Mucosa of descending colon (tissue), 3 donors: ENCODE results near the gene CYP1A2. TPM values are rescaled to one million over a fixed set of nuclear protein-coding genes. Genes with fewer than 3 reads are reported as not detected.

Experiments used
- ATAC-seq: fragments of 200-7000 bp; cut with Tn5 transposase; one replicate; pipeline ENCODE4 v1.9.1; 2020; ENCODE audit warnings: mild to moderate bottlenecking, moderate library complexity
- DNase-seq, 3 donors: peaks; one replicate each; pipeline ENCODE4 v3.0.0-alpha.2; 2020
- H3K36me3 ChIP-seq: fragments of 200-600 bp; one replicate; pipeline ENCODE4 v1.8.0; 2021; ENCODE audit warnings: low read depth, mild to moderate bottlenecking
- H3K4me1 ChIP-seq: fragments of 200-600 bp; one replicate; pipeline ENCODE4 v1.8.0; 2021; ENCODE audit warnings: low read depth, mild to moderate bottlenecking
- H3K4me3 ChIP-seq: fragments of 200-600 bp; one replicate; pipeline ENCODE4 v1.8.0; 2021; ENCODE audit warnings: mild to moderate bottlenecking
- H3K9me3 ChIP-seq: fragments of 200-600 bp; one replicate; pipeline ENCODE4 v1.8.0; 2021; ENCODE audit warnings: mild to moderate bottlenecking
- CTCF ChIP-seq: fragments of 200-600 bp; IDR thresholded peaks from one replicate; pipeline ENCODE4 v1.8.0; 2022; ENCODE audit warnings: antibody characterized with exemption, mild to moderate bottlenecking
- intact Hi-C, 2 donors: fragments of 100-400 bp; cut with DNase I in 1 of 2; cut with micrococcal nuclease in 1 of 2; formaldehyde crosslinking; loops; one replicate each; pipeline versions ENCODE4 v1.11.0 to v1.11.1; 2022; cut with DNase I, micrococcal nuclease
- long read RNA-seq, 2 donors: library from polyadenylated mRNA; unstranded; transcript quantifications; one replicate each; pipeline ENCODE4 v2.0.0, GENCODE V29; 2019 to 2021
- total RNA-seq, 3 donors: library from RNA; stranded (reverse); fragmentation: NEBNext Ultra II Directional in 2 of 3; extraction: Animal tissue kit (Norgen Biotek cat#: 25700) in 2 of 3; gene quantifications; one replicate each; pipeline versions ENCODE4 v1.2.1 to v1.2.4, GENCODE V29; 2021 to 2023
- donor health status: DM: no; HTN: no; CAD: no; lungs with moderate emphysema.
- donor health status: DM: no; HTN: no; CAD: no.
- donor health status: DM: no; HTN: yes; CAD: no.

The CYP1A2 gene
- total RNA-seq: not detected
- long read RNA-seq, donor 1: 0 reads
- long read RNA-seq, donor 2: 0 reads

- TF ChIP-seq CTCF: no peak
- DNase-seq: no peak
- H3K9me3 ChIP-seq: no peaks in the 10 kb centered on the region
- no peaks in the 10 kb centered on the region for H3K36me3 ChIP-seq
- H3K4me3 ChIP-seq: no peak within 1 kb of the TSS
- no peak for ATAC-seq
- no peaks in the 10 kb centered on the region for H3K4me1 ChIP-seq
- intact Hi-C loops: no loop called here
Observed at GRCh38 chr15:74748322-74748946, at the start of gene CYP1A2. Gene CYP1A2, plus strand, starts transcription at chr15:74748845. Its CDS starts 894 bp downstream, at chr15:74749739.

- intact Hi-C loops: no loop called here
- Histone ChIP-seq H3K9me3 (no peaks in the 10 kb centered on the region), H3K4me3 (no peak overlapping the region), H3K36me3 (no peaks in the 10 kb centered on the region), H3K4me1 (no peaks in the 10 kb centered on the region)
- DNase-seq (no peak), ATAC-seq (no peak)
- no peak for TF ChIP-seq CTCF
Observed at GRCh38 chr15:74709011-74709410, 39.6 kb upstream of the CYP1A2 start.

- H3K4me3 ChIP-seq: no peak overlapping the region
- intact Hi-C loops: no loop called here
- no peaks in the 10 kb centered on the region for H3K36me3 ChIP-seq
- no peak for TF ChIP-seq CTCF
- no peak for ATAC-seq
- no peaks in the 10 kb centered on the region for H3K4me1 ChIP-seq
- no peaks in the 10 kb centered on the region for H3K9me3 ChIP-seq
- no peak for DNase-seq
Observed at GRCh38 chr15:74709892-74710291, 38.8 kb upstream of the CYP1A2 start.

DNA sequence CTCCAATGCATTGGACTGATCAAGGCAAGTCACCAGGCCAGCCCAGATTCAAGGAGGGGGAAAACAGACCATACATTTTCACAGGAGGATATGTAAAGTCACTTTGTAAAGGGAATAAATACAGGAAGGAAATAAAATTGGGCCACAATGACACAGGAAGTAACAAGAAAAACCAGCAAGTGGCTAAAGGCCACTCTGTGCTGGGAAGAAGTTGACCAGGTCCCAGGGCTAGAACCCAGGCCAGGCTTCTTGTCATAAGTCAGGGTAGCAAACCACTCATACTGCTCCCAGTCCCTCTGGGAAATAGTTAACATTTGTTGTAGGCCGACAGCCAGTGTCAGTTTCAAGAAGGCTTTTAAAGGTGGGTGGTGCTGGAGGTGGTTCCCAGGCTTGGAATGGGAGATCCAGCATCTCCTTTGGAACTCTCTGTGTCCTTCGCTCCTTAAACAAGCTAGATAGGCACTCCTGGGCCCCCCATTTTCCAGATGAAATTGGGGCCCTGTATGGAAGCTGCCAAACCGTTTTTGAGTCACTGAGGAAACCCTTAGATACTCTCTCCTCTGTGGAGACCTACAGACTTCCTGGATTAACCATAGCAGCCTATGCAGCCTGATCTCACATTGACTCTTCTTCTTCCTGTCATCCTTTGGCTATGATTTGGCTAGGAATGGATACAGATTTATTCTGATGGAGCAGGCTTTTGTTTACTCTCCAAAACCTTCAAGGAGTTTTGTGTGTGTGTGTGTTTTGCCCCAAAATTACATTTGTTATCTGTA, 38.1 kb upstream of the CYP1A2 start:
- intact Hi-C loops: no loop called here
- no peaks in the 10 kb centered on the region for H3K36me3 ChIP-seq
- ATAC-seq (no peak), DNase-seq (no peak)
- H3K4me3 ChIP-seq: no peak overlapping the region
- no peaks in the 10 kb centered on the region for H3K9me3 ChIP-seq
- no peak for TF ChIP-seq CTCF
- no peaks in the 10 kb centered on the region for H3K4me1 ChIP-seq

GRCh38 chr15:74712311-74712710, 36.3 kb upstream of the CYP1A2 start:
- no peak for TF ChIP-seq CTCF
- Histone ChIP-seq H3K4me1 (no peaks in the 10 kb centered on the region), H3K4me3 (no peak overlapping the region), H3K36me3 (no peaks in the 10 kb centered on the region), H3K9me3 (no peaks in the 10 kb centered on the region)
- DNase-seq (no peak), ATAC-seq (no peak)
- intact Hi-C loops: no loop called here
